ENCODE data around the gene RP2. TPM values are rescaled to one million over a fixed set of nuclear protein-coding genes. Genes with fewer than 3 reads are reported as not detected.

RP2 gene
- total RNA-seq, 1 experiment from 2014 or later = 32.7 TPM

DNA sequence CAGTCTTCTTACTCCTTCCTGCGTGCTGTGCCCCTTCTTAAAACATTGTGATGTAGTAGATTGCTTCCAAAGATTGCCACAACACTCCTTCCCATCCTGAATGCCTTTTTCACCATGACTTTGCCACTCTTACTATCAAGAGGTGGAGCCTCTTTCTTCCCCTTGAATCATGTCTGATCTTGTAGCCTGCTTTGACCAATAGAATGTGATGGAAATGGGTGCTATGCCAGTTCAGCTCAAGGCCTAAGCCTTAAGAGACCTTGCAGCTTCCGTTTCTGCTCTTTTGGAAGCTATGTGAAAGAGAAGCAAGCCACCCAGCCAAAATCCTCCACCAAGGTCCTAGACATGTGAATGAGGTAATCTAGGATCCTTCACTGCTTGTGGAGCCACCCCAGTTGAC is 31.6 kb upstream of the RP2 start:
- no peak for DNase-seq
- Mint-ChIP-seq H3K27me3 (ENCODE audit: insufficient read depth, unreplicated experiment) (no peaks in the 10 kb centered on the region), H3K36me3 (ENCODE audit: insufficient read depth, unreplicated experiment) (no peaks in the 10 kb centered on the region), H3K4me1 (ENCODE audit: low read depth, unreplicated experiment) (peaks cover 26% of the 10 kb centered on the region), H3K9me3 (ENCODE audit: unreplicated experiment) (no peaks in the 10 kb centered on the region), H3K27ac (ENCODE audit: unreplicated experiment) (no peak overlapping the region), H3K4me3 (ENCODE audit: unreplicated experiment) (no peak overlapping the region)
- no TSS peak for BruUV-seq (replicated peaks)
- intact Hi-C loops (cut with micrococcal nuclease; ENCODE audit: unreplicated experiment) = no loop called here
- no peak overlapping the region for H3K4me3 ChIP-seq (ENCODE audit: low read depth, low read length)
- no peaks in the 10 kb centered on the region for H3K36me3 ChIP-seq (ENCODE audit: control insufficient read depth, insufficient read depth, low read length)
- no peaks in the 10 kb centered on the region for H3K9me3 ChIP-seq
- H3K27me3 ChIP-seq (replicated peaks; ENCODE audit: control insufficient read depth, insufficient read depth, low read length) = no peaks in the 10 kb centered on the region
- TF ChIP-seq, protein P1, sequence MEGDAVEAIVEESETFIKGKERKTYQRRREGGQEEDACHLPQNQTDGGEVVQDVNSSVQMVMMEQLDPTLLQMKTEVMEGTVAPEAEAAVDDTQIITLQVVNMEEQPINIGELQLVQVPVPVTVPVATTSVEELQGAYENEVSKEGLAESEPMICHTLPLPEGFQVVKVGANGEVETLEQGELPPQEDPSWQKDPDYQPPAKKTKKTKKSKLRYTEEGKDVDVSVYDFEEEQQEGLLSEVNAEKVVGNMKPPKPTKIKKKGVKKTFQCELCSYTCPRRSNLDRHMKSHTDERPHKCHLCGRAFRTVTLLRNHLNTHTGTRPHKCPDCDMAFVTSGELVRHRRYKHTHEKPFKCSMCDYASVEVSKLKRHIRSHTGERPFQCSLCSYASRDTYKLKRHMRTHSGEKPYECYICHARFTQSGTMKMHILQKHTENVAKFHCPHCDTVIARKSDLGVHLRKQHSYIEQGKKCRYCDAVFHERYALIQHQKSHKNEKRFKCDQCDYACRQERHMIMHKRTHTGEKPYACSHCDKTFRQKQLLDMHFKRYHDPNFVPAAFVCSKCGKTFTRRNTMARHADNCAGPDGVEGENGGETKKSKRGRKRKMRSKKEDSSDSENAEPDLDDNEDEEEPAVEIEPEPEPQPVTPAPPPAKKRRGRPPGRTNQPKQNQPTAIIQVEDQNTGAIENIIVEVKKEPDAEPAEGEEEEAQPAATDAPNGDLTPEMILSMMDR (IDR thresholded peaks at IDR 0.05; ENCODE audit: insufficient read depth in 1 of 2, low read depth in 1 of 2, low read length in 1 of 2, severe bottlenecking in 1 of 2, unreplicated experiment in 1 of 2) = no peak
- CTCF ChIA-PET = no interaction called here
- POLR2A ChIA-PET = no interaction called here
- H3K4me1 ChIP-seq = no peaks in the 10 kb centered on the region

DNA sequence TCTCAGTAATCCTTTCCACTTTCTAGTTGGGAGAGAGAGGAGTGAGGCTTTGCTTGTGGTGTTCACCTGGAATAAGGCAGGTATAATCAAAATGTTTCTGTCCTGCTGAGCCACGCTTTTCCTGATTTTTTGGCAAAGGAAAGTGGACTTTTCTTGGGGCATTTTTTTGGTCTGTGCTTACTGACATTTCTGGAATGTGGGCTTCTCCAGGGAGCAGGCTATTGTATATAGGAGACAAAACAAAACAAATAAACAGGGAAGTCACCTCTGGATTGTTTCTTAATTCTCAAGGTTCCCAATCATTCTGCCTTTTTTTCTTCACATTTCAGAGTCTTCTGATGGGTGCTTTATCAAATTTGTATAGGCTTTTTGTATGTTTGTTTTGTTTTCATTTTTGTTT is 25.7 kb upstream of the RP2 start:
- peaks cover 26% of the 10 kb centered on the region for H3K4me1 Mint-ChIP-seq (ENCODE audit: low read depth, unreplicated experiment)
- Histone ChIP-seq H3K4me1 (peaks cover 33% of the 10 kb centered on the region), H3K36me3 (ENCODE audit: control insufficient read depth, insufficient read depth, low read length) (no peaks in the 10 kb centered on the region), H3K4me3 (ENCODE audit: low read depth, low read length) (no peak overlapping the region), H3K9me3 (no peaks in the 10 kb centered on the region), H3K27me3 (replicated peaks; ENCODE audit: control insufficient read depth, insufficient read depth, low read length) (no peaks in the 10 kb centered on the region)
- no peaks in the 10 kb centered on the region for H3K27me3 Mint-ChIP-seq (ENCODE audit: insufficient read depth, unreplicated experiment)
- H3K27ac Mint-ChIP-seq (ENCODE audit: unreplicated experiment) = peak overlapping the region; percentile 93
- H3K4me3 Mint-ChIP-seq (ENCODE audit: unreplicated experiment) = no peak overlapping the region
- ChIA-PET CTCF (interaction anchor here (1.2 kb wide), 1 partner anchor 282 kb away, joined by 3 read pairs; no protein-coding TSS in a partner anchor), POLR2A (interaction anchor here (1.2 kb wide), 1 partner anchor 26 kb away, joined by 5 read pairs; the partner anchor contains the start of gene RP2)
- no peak for DNase-seq
- H3K9me3 Mint-ChIP-seq (ENCODE audit: unreplicated experiment) = no peaks in the 10 kb centered on the region
- TF ChIP-seq, protein P1 (IDR thresholded peaks at IDR 0.05; ENCODE audit: insufficient read depth in 1 of 2, low read depth in 1 of 2, low read length in 1 of 2, severe bottlenecking in 1 of 2, unreplicated experiment in 1 of 2) = no peak
- intact Hi-C loops (cut with micrococcal nuclease; ENCODE audit: unreplicated experiment) = no loop called here
- H3K36me3 Mint-ChIP-seq (ENCODE audit: insufficient read depth, unreplicated experiment) = peaks cover 4% of the 10 kb centered on the region
- BruUV-seq (replicated peaks) = no TSS peak

DNA sequence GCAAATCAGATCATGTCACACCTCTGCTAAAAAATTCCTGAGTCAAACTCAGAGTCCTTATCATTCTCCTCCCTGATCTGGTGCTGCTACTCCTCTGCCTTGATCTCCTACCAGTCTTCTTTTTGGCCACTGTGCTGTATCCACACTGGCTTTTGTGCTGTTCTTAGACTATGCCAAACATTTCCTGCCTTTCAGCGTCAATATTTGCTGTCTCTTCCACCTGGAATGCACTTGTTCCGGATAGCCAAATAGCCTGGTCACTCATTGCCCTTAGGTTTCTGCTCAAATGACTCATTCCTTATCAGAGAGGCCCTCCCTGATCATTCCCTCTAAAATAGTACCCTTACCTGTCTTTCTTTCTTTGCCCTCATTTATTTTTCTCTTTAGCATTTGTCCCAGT is 24.4 kb upstream of the RP2 start:
- Mint-ChIP-seq H3K9me3 (ENCODE audit: unreplicated experiment) (no peaks in the 10 kb centered on the region), H3K27me3 (ENCODE audit: insufficient read depth, unreplicated experiment) (no peaks in the 10 kb centered on the region), H3K27ac (ENCODE audit: unreplicated experiment) (peak overlapping the region; percentile 93), H3K4me3 (ENCODE audit: unreplicated experiment) (peak overlapping the region; percentile 61), H3K4me1 (ENCODE audit: low read depth, unreplicated experiment) (peaks cover 26% of the 10 kb centered on the region), H3K36me3 (ENCODE audit: insufficient read depth, unreplicated experiment) (peaks cover 4% of the 10 kb centered on the region)
- ChIA-PET POLR2A (interaction anchor here (0.6 to 1.2 kb wide), 2 partner anchors 24 to 54 kb away, joined by 3 to 5 read pairs; partner anchors contain the start of genes RP2 and SLC9A7), CTCF (interaction anchor here (1.2 kb wide), 1 partner anchor 280 kb away, joined by 3 read pairs; no protein-coding TSS in a partner anchor)
- H3K36me3 ChIP-seq (ENCODE audit: control insufficient read depth, insufficient read depth, low read length) = no peaks in the 10 kb centered on the region
- H3K4me1 ChIP-seq = peaks cover 33% of the 10 kb centered on the region
- no peak overlapping the region for H3K4me3 ChIP-seq (ENCODE audit: low read depth, low read length)
- H3K9me3 ChIP-seq = no peaks in the 10 kb centered on the region
- DNase-seq = peak; percentile 77 to 83
- intact Hi-C loops (cut with micrococcal nuclease; ENCODE audit: unreplicated experiment) = loop anchor here (1.0 kb wide), 3 partner anchors 8 to 45 kb away; no protein-coding TSS in a partner anchor
- TF ChIP-seq, protein P1 (IDR thresholded peaks at IDR 0.05; ENCODE audit: insufficient read depth in 1 of 2, low read depth in 1 of 2, low read length in 1 of 2, severe bottlenecking in 1 of 2, unreplicated experiment in 1 of 2) = no peak
- BruUV-seq (replicated peaks) = no TSS peak
- H3K27me3 ChIP-seq (replicated peaks; ENCODE audit: control insufficient read depth, insufficient read depth, low read length) = no peaks in the 10 kb centered on the region

All from Caco-2 (cell line).